NK-92 treated with Interleukin-12 subunit alpha and Interleukin-12 subunit beta, amount 100 ng/mL, for 24 hours (cell line): ENCODE results near the gene SLC6A14.

ENCODE experiments used
- DNase-seq: peaks from one replicate; lab custom pipeline; 2025; lab: John Stamatoyannopoulos, UW

Gene SLC6A14, protein sequence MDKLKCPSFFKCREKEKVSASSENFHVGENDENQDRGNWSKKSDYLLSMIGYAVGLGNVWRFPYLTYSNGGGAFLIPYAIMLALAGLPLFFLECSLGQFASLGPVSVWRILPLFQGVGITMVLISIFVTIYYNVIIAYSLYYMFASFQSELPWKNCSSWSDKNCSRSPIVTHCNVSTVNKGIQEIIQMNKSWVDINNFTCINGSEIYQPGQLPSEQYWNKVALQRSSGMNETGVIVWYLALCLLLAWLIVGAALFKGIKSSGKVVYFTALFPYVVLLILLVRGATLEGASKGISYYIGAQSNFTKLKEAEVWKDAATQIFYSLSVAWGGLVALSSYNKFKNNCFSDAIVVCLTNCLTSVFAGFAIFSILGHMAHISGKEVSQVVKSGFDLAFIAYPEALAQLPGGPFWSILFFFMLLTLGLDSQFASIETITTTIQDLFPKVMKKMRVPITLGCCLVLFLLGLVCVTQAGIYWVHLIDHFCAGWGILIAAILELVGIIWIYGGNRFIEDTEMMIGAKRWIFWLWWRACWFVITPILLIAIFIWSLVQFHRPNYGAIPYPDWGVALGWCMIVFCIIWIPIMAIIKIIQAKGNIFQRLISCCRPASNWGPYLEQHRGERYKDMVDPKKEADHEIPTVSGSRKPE

DNA sequence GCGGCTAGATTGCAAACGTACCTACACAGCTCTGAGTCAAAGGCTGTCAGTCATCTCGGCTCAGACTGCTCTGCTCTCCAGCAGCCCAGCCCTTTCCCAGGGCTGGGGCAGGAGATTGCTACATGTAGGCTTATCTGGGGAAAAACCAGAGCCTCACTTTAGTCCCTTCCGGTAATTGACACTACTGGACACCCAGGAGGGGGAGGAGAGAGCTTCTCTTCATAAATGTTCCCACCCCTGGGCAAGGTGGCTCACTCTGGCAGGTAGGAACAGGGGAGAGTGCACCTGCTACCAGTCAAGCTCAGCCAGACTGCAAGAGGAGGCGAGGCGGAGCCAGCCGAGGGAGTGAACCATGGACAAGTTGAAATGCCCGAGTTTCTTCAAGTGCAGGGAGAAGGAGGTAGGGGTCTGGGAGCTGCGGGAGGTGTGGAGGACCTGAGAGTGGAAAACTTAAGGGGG is at the start of gene SLC6A14:
Gene SLC6A14 (plus strand): TSS at position 249 of the 459 bp plus-strand sequence. CDS start 104 bp downstream, at position 353.
- DNase-seq: no peak

- no peak for DNase-seq
Observed at GRCh38 chrX:116395752-116396151, 40.7 kb upstream of the SLC6A14 start.

DNA sequence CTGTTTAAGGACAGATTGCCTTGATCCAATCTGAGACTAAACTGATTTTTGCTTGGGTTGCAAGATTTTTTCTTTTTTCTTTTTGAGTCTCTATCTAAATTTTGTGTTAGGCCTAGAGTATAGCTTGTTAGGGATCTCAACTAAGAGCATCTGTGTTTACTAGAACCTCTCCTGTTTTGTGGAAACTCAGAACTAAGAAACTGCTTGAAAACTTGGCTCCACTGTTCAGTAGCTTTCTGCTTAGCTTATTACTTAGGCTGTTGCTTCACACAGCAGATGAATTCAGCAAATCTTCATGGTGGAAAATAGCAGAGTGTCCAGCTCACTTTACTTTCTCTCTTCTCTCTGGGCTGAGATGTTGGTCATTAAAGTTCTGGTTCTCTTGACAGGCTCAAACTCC is 36.7 kb upstream of the SLC6A14 start:
- no peak for DNase-seq

DNA sequence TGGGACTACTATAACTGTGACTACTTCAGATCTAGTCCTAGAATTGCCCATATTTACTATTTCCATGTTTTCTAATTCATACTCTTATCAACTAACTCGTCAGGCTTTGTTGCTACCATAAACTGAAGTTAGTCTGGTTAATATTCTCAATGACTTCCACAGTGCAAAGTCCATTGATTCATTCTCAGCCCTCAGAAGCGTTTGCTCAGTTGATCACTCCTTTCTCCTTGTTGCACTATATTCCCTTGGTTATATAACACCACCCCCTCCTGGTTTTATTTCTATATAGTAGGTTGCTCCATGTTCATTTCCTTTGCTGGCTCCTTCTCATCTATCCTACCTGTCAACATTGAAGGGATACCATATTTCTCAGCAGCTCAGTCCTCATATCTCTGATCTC is 27.2 kb upstream of the SLC6A14 start:
- no peak for DNase-seq

DNA sequence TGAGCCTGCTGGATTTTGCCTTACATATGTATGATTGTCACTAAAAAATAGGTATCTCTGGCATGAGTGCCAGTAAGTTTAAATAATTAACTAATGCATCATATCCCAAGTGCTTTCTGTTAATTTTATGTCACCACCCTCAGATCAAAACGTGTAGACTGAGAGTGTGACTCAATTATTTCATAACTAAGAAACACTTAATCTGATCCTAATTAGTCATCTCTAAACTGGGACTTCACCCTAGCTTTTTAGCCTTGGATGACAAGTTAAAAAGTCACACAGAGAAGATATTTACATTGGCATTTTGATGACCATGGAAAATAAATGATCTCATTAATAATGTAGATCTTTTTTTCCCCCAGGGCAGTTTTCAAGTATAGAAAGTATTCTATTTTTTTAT is 23.1 kb upstream of the SLC6A14 start:
- DNase-seq: no peak

- no peak for DNase-seq
Observed at GRCh38 chrX:116417214-116417613, 19.2 kb upstream of the SLC6A14 start.

- DNase-seq: no peak
Observed at GRCh38 chrX:116417968-116418367, 18.4 kb upstream of the SLC6A14 start.

DNA sequence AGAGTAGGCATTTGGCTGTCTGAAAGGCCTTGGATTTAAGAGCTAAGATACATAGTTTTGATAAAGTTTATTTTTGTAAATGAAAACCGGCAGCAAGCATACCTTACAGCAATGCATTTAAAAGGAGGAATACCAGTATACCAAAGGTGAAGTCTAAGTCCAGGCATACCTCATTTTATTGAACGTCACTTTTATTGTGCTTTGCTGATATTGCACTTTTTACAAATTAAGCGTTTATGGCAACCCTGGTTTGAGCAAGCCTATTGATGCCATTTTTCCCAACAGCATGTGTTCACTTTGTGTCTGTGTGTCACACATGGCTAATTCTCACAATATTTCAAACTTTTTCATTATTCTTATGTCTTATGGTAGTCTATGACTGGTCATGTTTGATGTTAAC is 8.4 kb upstream of the SLC6A14 start:
- no peak for DNase-seq

GRCh38 chrX:116435597-116435996 is 809 bp upstream of the SLC6A14 start:
- DNase-seq: no peak

- DNase-seq: no peak
Observed at GRCh38 chrX:116449156-116449555, 12.8 kb downstream of the SLC6A14 start.

DNA sequence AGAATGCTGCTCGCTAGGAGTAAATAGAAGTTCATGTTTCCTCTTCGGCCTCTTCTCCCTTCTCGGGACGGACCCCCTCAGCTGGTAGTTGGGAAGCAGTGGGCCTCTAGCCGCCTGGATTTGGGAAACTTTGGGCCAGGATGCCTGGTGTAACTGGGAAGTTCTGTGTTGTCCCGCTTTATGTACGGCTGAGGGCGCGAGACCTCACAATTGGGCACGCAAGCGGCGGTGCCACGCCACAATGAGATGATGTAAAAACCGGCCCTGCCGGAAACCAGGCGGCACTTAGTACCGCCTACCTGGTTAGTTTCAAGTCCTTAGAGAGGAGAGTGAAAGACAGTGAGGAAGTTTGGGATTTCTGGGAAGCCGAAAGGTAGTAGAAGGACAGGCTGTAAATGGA is 26.4 kb downstream of the SLC6A14 start, which contains the start of gene CT83:
Gene CT83 (minus strand): TSS at position 155 of the 400 bp plus-strand sequence. CDS start 120 bp downstream, at position 35.
- no peak for DNase-seq

DNA sequence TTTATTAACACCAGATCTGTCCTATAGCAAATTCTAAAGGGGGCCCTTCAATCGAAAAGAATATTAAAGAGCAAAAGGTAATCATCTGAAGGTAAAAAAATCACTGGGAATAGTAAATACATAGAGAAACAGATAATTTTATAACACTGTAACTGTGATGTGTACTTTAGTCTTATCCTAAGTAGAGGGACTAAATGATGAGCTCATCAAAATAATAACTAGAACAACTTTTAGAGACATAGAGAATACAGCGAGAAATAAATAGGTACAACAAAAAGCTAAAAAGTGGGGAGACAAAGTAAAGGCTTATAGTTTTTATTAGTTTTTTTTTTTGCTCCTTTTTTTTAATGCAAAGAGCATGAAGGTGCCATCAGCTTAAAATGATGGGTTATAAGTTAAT is 43.7 kb downstream of the SLC6A14 start:
- DNase-seq: no peak

DNA sequence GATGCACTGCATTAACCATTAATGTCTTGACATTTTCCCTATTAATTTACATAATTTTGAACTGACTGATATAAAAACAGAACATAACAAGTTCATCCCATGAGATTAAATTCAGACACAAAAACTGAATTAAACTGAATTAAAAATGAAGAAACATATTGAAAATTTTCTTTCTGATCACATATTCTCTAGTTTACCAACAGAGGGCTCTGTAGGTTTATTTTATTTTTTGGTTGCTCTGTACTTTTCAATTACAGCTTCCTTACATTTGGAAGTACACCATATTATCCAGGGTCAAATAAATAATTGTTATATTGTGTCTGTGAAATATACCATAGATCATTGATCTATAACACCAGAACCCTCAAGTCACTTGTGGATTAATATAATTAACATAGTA is 53.7 kb downstream of the SLC6A14 start:
- DNase-seq: no peak

DNA sequence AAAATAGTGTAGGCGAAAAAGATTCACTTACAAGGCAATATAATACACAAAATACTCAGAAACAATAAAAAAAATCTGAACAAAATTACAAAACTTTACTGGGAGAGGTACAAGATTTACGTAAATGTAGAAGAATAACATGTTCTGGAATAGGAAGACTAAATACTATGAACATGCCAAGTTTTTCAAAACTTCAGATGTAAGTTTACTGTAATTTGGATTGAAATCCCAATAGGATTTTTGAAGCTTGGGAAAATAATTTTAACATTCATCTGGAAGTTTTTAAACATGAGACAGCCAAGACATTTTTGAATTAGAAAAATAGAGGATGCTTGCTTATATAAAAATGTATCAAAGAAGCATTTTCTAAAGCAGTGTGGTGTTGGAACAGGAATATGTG is 56.9 kb downstream of the SLC6A14 start:
- DNase-seq: no peak

DNA sequence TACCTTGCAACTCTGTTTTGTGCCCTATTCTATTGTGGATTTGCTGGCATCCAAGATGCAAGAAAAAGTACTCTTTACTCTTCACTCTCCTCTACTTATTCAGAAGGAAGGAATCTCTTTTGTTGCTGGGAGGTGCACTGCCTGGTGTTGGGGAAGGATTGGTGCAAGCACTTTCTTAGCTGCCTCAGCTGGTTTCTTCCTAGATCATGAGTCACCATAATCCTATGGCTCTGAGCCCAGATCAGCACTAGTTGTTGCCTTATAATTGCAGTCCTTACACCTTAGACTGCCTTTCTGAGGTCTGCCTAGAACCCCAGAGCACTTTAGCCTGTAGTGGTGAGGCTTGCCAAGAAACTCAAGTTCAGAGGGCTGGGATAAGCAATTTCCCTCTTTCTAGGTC is 63.4 kb downstream of the SLC6A14 start:
- no peak for DNase-seq
